ENCODE results near the gene ARX.

DNA sequence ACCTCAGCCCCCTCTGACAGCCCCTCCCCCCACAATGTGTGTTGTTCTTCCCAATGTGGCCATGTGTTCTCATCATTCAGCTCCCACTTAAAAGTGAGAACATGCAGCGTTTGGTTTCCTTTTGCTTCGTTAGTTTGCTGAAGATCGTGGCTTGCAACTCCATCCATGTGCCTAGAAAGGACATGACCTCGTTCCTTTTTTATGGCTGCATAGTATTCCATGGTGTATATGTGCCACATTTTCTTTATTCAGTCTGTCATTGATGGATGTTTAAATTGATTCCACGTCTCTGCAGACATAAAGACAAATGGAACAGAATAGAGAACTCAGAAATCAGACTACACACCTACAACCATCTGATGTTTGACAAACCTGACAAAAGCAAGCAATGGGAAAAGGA is 46.0 kb downstream of the ARX start:
- TF ChIP-seq, protein P1, sequence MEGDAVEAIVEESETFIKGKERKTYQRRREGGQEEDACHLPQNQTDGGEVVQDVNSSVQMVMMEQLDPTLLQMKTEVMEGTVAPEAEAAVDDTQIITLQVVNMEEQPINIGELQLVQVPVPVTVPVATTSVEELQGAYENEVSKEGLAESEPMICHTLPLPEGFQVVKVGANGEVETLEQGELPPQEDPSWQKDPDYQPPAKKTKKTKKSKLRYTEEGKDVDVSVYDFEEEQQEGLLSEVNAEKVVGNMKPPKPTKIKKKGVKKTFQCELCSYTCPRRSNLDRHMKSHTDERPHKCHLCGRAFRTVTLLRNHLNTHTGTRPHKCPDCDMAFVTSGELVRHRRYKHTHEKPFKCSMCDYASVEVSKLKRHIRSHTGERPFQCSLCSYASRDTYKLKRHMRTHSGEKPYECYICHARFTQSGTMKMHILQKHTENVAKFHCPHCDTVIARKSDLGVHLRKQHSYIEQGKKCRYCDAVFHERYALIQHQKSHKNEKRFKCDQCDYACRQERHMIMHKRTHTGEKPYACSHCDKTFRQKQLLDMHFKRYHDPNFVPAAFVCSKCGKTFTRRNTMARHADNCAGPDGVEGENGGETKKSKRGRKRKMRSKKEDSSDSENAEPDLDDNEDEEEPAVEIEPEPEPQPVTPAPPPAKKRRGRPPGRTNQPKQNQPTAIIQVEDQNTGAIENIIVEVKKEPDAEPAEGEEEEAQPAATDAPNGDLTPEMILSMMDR (IDR thresholded peaks at IDR 0.05), result no peak
- TF ChIP-seq POLR2A (IDR thresholded peaks at IDR 0.05) (no peak), EP300 (IDR thresholded peaks at IDR 0.05) (no peak)

Data from ovary (tissue), 3 donors.